HepG2 (cell line): Measurements from ENCODE around the gene OR5B12. TPM values are rescaled to one million over a fixed set of nuclear protein-coding genes. Genes with fewer than 3 reads are reported as not detected.

Source experiments
- ATAC-seq: fragments of 200-7000 bp; cut with Tn5 transposase; 3 replicates; pipeline ENCODE4 v1.9.1; 2020; ENCODE audit warnings: mild to moderate bottlenecking, moderate library complexity
- BruUV-seq: library from RNA; stranded (reverse); fragments of 400-500 nt; replicated peaks from 2 replicates; lab custom pipeline; 2021; lab: Mats Ljungman, UMichigan
- CTCF ChIA-PET: fragments of 300-600 bp; formaldehyde crosslinking; extraction: SDS; loops from one replicate; lab custom pipeline; 2021; ENCODE audit warnings: low total read pairs, inconsistent platforms, low intra/inter-chr PET ratio; lab: Yijun Ruan, JAX
- POLR2A ChIA-PET: fragments of 350-600 bp; sonication (Branson Sonifier 250); formaldehyde crosslinking; loops from one replicate; lab custom pipeline; 2020; ENCODE audit warnings: antibody characterized with exemption, inconsistent platforms; lab: Yijun Ruan, JAX
- DNase-seq: peaks from one replicate; pipeline ENCODE4 v3.0.0-alpha.2; 2015; ENCODE audit warnings: low spot score
- FAIRE-seq: peaks from 3 replicates; lab custom pipeline; 2011; peaks lifted over from hg19 to GRCh38; lab: Jason Lieb, UNC
- H2AFZ ChIP-seq: one replicate; pipeline ENCODE4 v1.6.1; 2011; ENCODE audit warnings: low read length, inconsistent platforms
- H3K27ac ChIP-seq: fragments of 300-600 bp; 3 replicates; pipeline ENCODE4 v1.8.0; 2011; ENCODE audit warnings: mixed run types, mild to moderate bottlenecking, mixed read lengths, low read length, inconsistent platforms; ENCODE audit not compliant: insufficient read depth; ENCODE audit errors: extremely low read length
- H3K27me3 ChIP-seq, 2 experiments: fragments of 200-600 bp in 1 of 2; 2 replicates in 1 of 2; 3 replicates in 1 of 2; pipeline versions ENCODE4 v1.6.0 to v1.8.0; 2011; ENCODE audit warnings: low read length in 2 of 2, mild to moderate bottlenecking in 2 of 2, moderate library complexity in 2 of 2, inconsistent platforms in 1 of 2; ENCODE audit not compliant: insufficient read depth in 2 of 2, control insufficient read depth in 1 of 2
- H3K36me3 ChIP-seq, 2 experiments: fragments of 200-600 bp in 1 of 2; replicated peaks in 1 of 2; 2 replicates in 1 of 2; 3 replicates in 1 of 2; pipeline versions ENCODE4 v1.5.1 to v1.8.0; 2011; ENCODE audit warnings: low read length in 2 of 2, inconsistent platforms in 1 of 2; ENCODE audit not compliant: insufficient read depth in 2 of 2, control insufficient read depth in 1 of 2
- H3K4me1 ChIP-seq: 2 replicates; pipeline ENCODE4 v1.5.1; 2012; ENCODE audit warnings: low read length, inconsistent platforms; ENCODE audit not compliant: insufficient read depth
- H3K4me2 ChIP-seq: 2 replicates; pipeline ENCODE4 v1.6.0; 2011; ENCODE audit warnings: low read depth, low read length, inconsistent platforms
- H3K4me3 ChIP-seq, 3 experiments: fragments of 200-600 bp in 1 of 3; sonication (generic), shearing (Covaris generic) in 1 of 3; replicated peaks in 1 of 3; 2 replicates each; pipeline ENCODE4 v1.5.1; 2011 to 2016; ENCODE audit warnings: low read length in 3 of 3, inconsistent platforms in 2 of 3, low read depth in 2 of 3, mild to moderate bottlenecking in 2 of 3, control low read depth in 1 of 3, mixed read lengths in 1 of 3; ENCODE audit not compliant: insufficient read depth in 1 of 3
- H3K79me2 ChIP-seq: one replicate; pipeline ENCODE4 v1.6.1; 2011; ENCODE audit warnings: low read length, inconsistent platforms; ENCODE audit not compliant: insufficient read depth
- H3K9ac ChIP-seq: 2 replicates; pipeline ENCODE4 v1.6.0; 2011; ENCODE audit warnings: mild to moderate bottlenecking, low read depth, low read length, inconsistent platforms; ENCODE audit not compliant: insufficient read depth
- H3K9me3 ChIP-seq: 2 replicates; pipeline ENCODE4 v1.5.1; 2012; ENCODE audit warnings: mild to moderate bottlenecking, low read length
- H4K20me1 ChIP-seq: 2 replicates; pipeline ENCODE4 v1.6.0; 2011; ENCODE audit warnings: inconsistent platforms, mild to moderate bottlenecking, low read length, moderate library complexity; ENCODE audit not compliant: insufficient read depth
- AFF4 ChIP-seq: sonication (generic); formaldehyde crosslinking; IDR thresholded peaks from 2 replicates; pipeline ENCODE4 v1.4.0; 2020; ENCODE audit warnings: missing genetic modification reagents
- CAMTA2 ChIP-seq: sonication (generic); formaldehyde crosslinking; IDR thresholded peaks from 2 replicates; pipeline ENCODE4 v1.4.0; 2020; ENCODE audit warnings: mild to moderate bottlenecking, missing genetic modification reagents, borderline replicate concordance
- CBX2 ChIP-seq, 2 experiments: fragments of 200-600 bp in 1 of 2; sonication (generic); formaldehyde crosslinking in 1 of 2; IDR thresholded peaks; 2 replicates each; pipeline versions ENCODE4 v1.7.0 to v1.8.1; 2018 to 2022; ENCODE audit warnings: low read depth in 2 of 2, low read length in 1 of 2, mild to moderate bottlenecking in 1 of 2, missing genetic modification reagents in 1 of 2
- HMGA1 ChIP-seq: sonication (generic); formaldehyde crosslinking; conservative IDR thresholded peaks from 2 replicates; pipeline ENCODE4 v1.4.0; 2020; ENCODE audit warnings: missing genetic modification reagents
- NR0B2 ChIP-seq: sonication (generic); formaldehyde crosslinking; IDR thresholded peaks from 2 replicates; pipeline ENCODE4 v1.4.0; 2020; ENCODE audit warnings: mild to moderate bottlenecking, missing genetic modification reagents
- ZNF264 ChIP-seq: sonication (generic); formaldehyde crosslinking; IDR thresholded peaks from 2 replicates; pipeline ENCODE4 v1.4.0; 2020; ENCODE audit warnings: missing genetic modification reagents
- ZNF629 ChIP-seq: sonication (generic); formaldehyde crosslinking; conservative IDR thresholded peaks from 2 replicates; pipeline ENCODE4 v1.5.0; 2020; ENCODE audit warnings: missing genetic modification reagents
- ZNF780A ChIP-seq: sonication (generic); formaldehyde crosslinking; IDR thresholded peaks from 2 replicates; pipeline ENCODE4 v1.8.0; 2022; ENCODE audit warnings: mild to moderate bottlenecking, missing genetic modification reagents, moderate library complexity
- WGBS: methylation state at CpG from one replicate; pipeline ENCODE4 v1.1.6; 2017; ENCODE audit warnings: low lambda C conversion rate; 5-methylcytosine and 5-hydroxymethylcytosine counted together
- in situ Hi-C: cut with HindIII; loops from 2 replicates; pipeline ENCODE4 v1.10.0; 2017; ENCODE audit warnings: low pct_unique_long_range_greater_than_20kb; ENCODE audit not compliant: extremely low pct_ligation_motif_present
- intact Hi-C: fragments of 100-400 bp; cut with micrococcal nuclease; formaldehyde crosslinking; loops from one replicate; pipeline ENCODE4 v1.10.0; 2022; ENCODE audit not compliant: unreplicated experiment
- polyA plus RNA-seq, 8 experiments: library from polyadenylated mRNA; depleted of rRNA in 3 of 8; stranded (reverse) in 7 of 8; unstranded in 1 of 8; fragments of >200 nt; fragmentation: Illumina TruSeq in 4 of 8; extraction: Trizol in 4 of 8; gene quantifications; 2 replicates each; pipeline versions ENCODE4 v1.2.1 to v1.2.3, GENCODE V29; 2011 to 2016; ENCODE audit warnings: low read depth in 4 of 8, missing spikeins in 1 of 8, mixed read lengths in 1 of 8; ENCODE audit not compliant: insufficient read depth in 1 of 8
- total RNA-seq, 5 experiments: library from RNA; depleted of rRNA; stranded (reverse); fragments of >200 nt; fragmentation: Illumina TruSeq; extraction: Trizol; gene quantifications; 2 replicates each; pipeline ENCODE4 v1.2.3, GENCODE V29; 2016; ENCODE audit warnings: low read depth in 1 of 5

Gene OR5B12
- total and polyA plus RNA-seq, 2 of the 13 experiments (the other 11 are each of a cell fraction or from before 2014, with no cell fraction given), result not detected

DNA sequence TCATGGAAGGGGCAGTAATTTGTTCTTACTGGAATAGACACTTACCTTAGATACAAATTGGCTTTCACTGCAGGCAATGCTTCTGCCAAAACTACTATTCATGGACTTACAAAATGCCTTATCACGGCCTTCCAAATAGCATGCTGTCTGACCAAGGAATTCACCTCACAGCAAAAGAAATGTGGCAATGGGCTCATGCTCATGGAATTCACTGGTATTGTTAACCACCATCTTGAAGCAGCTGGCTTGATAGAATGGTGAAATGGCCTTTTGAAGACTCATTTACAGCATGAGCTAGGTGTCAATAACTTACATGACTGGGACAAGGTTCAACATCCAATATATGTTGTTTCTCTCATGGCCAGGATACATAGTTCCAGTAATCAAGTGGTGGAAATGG lies 43.9 kb upstream of the OR5B12 start:
- BruUV-seq, result no TSS peak
- Histone ChIP-seq H4K20me1 (no peaks in the 10 kb centered on the region), H3K9ac (no peak overlapping the region), H3K4me2 (no peak overlapping the region), H3K27ac (no peak overlapping the region), H3K36me3 (no peaks in the 10 kb centered on the region), H3K9me3 (no peaks in the 10 kb centered on the region), H3K4me3 (no peak overlapping the region), H2AFZ (no peak overlapping the region), H3K4me1 (no peaks in the 10 kb centered on the region), H3K79me2 (no peaks in the 10 kb centered on the region), H3K27me3 (no peaks in the 10 kb centered on the region)
- DNase-seq (no peak), FAIRE-seq (no peak), ATAC-seq (no peak)
- intact Hi-C loops, result no loop called here
- ChIA-PET POLR2A (no interaction called here), CTCF (no interaction called here)
- in situ Hi-C loops, result loop anchor here (25.0 kb wide), 1 partner anchor 324 kb away; no protein-coding TSS in a partner anchor
- TF ChIP-seq ZNF264 (CRISPR knock-in tag) (no peak), CBX2 (IDR thresholded peaks at IDR 0.05; ENCODE audit: low read depth, low read length) (no peak), CBX2 (CRISPR knock-in tag; IDR thresholded peaks at IDR 0.05; ENCODE audit: low read depth) (no peak), NR0B2 (CRISPR knock-in tag) (no peak), HMGA1 (CRISPR knock-in tag) (no peak), CAMTA2 (no peak), ZNF780A (no peak), ZNF629 (no peak), AFF4 (CRISPR knock-in tag) (no peak)
- WGBS, result 0% methylated on average over 1 of the region's 1 CpG
